ENCODE measurements around the gene NRP2.

DNA sequence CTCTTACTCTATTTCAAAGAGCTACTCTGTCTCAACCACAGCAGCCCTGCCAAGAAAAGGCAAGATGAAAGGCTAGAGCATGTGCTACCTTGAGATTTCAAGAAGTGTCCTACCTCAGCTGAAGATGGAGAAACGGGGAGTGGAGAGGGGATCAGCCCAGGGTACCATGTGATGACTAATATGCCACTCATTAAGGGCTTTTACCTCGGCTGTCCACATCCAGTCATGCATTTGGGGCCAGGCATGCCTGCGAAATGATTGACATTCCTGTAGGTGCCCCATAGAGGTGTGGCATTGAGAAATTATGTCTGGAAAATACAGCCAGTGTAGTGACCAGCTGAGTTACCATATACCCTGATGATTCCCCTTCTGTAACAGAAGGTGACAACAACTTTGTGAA is 96.1 kb downstream of the NRP2 start:
- TF ChIP-seq POLR2A (IDR thresholded peaks at IDR 0.05; ENCODE audit: low read depth) (no peak), CTCF (IDR thresholded peaks at IDR 0.05) (no peak)

All from esophagus muscularis mucosa (tissue), 3 donors.